Activated T-helper 1 cell treated with anti-CD3 and anti-CD28 coated beads, Interleukin-12 subunit alpha, Interleukin-12 subunit beta, Interleukin-2, Interleukin-4 antibody, amounts not matched to agents 30 ng/mL and 10 ng/mL and 1 ng/mL, durations not matched to agents 14 hours and 24 hours and 36 hours (primary cell): Measurements from ENCODE around the gene SYNJ2. TPM values are rescaled to one million over a fixed set of nuclear protein-coding genes. Genes with fewer than 3 reads are reported as not detected.
"Not testable (repeated sequence)": the region's sequence is repeated elsewhere in the genome, so short reads cannot be mapped to it uniquely, and the experiment has no call there.

Experiments used
- DNase-seq: peaks from one replicate; pipeline ENCODE4 v3.0.0; 2021; ENCODE audit warnings: low spot score
- H3K27ac Mint-ChIP-seq: one replicate; pipeline ENCODE4 v1.8.0; 2021; ENCODE audit warnings: mild to moderate bottlenecking, mixed read lengths
- H3K27me3 Mint-ChIP-seq: one replicate; pipeline ENCODE4 v1.8.0; 2022; ENCODE audit warnings: mild to moderate bottlenecking, moderate library complexity, mixed read lengths; ENCODE audit not compliant: insufficient read depth
- H3K36me3 Mint-ChIP-seq: one replicate; pipeline ENCODE4 v1.8.0; 2021; ENCODE audit warnings: low read depth, mixed read lengths
- H3K4me1 Mint-ChIP-seq: one replicate; pipeline ENCODE4 v1.8.0; 2021; ENCODE audit warnings: low read depth, mixed read lengths
- H3K4me3 Mint-ChIP-seq: one replicate; pipeline ENCODE4 v1.8.0; 2021; ENCODE audit warnings: mild to moderate bottlenecking, moderate library complexity, mixed read lengths
- H3K9me3 Mint-ChIP-seq: one replicate; pipeline ENCODE4 v1.8.0; 2021; ENCODE audit warnings: mixed read lengths
- intact Hi-C: fragments of 100-400 bp; cut with micrococcal nuclease; formaldehyde crosslinking; loops from one replicate; pipeline ENCODE4 v1.15.1; 2024
- total RNA-seq: library from RNA; stranded (reverse); gene quantifications from 2 replicates; pipeline ENCODE4 v1.2.3, GENCODE V29; 2022

SYNJ2 gene, protein sequence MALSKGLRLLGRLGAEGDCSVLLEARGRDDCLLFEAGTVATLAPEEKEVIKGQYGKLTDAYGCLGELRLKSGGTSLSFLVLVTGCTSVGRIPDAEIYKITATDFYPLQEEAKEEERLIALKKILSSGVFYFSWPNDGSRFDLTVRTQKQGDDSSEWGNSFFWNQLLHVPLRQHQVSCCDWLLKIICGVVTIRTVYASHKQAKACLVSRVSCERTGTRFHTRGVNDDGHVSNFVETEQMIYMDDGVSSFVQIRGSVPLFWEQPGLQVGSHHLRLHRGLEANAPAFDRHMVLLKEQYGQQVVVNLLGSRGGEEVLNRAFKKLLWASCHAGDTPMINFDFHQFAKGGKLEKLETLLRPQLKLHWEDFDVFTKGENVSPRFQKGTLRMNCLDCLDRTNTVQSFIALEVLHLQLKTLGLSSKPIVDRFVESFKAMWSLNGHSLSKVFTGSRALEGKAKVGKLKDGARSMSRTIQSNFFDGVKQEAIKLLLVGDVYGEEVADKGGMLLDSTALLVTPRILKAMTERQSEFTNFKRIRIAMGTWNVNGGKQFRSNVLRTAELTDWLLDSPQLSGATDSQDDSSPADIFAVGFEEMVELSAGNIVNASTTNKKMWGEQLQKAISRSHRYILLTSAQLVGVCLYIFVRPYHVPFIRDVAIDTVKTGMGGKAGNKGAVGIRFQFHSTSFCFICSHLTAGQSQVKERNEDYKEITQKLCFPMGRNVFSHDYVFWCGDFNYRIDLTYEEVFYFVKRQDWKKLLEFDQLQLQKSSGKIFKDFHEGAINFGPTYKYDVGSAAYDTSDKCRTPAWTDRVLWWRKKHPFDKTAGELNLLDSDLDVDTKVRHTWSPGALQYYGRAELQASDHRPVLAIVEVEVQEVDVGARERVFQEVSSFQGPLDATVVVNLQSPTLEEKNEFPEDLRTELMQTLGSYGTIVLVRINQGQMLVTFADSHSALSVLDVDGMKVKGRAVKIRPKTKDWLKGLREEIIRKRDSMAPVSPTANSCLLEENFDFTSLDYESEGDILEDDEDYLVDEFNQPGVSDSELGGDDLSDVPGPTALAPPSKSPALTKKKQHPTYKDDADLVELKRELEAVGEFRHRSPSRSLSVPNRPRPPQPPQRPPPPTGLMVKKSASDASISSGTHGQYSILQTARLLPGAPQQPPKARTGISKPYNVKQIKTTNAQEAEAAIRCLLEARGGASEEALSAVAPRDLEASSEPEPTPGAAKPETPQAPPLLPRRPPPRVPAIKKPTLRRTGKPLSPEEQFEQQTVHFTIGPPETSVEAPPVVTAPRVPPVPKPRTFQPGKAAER (N-terminal part only)
- 29.0 and 31.2 TPM in 2 replicates for total RNA-seq

DNA sequence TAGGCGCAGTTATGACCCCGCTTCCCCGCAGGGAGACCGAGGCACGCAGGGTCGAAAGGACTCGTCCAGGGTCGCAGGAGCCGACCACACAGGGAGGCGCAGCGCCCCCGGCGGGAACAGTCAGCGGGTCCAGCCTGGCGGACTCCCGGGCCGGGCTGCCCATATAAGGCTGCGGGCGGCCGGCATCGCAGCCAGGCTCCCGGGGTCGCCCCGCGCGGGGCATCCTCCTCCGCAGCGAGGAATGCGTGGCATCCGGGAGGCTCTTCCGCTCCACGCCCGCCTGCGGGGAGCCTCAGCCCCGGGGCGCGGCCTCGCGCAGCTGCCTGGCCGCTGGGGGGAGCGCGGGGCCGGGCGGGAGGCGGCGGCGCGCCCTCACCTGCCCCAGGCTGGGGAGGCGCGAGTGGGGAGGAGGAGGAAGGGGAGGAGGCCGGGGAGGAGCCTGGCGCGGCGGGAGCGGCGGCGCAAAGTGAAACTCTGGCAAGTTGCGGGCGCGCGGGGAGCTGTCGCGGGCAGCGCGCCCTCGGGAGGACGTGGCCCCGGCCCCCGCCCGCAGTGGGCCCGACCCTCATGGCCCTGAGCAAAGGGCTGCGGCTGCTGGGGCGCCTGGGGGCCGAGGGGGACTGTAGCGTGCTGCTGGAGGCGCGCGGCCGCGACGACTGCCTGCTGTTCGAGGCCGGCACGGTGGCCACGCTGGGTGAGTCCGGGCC is at the start of gene SYNJ2:
Gene SYNJ2, plus strand, starts transcription at position 469 of the 707 bp plus-strand sequence. Its CDS starts 99 bp downstream, at position 568.
- intact Hi-C loops, result loop anchor here (1.0 to 5.0 kb wide), 8 partner anchors 9 to 217 kb away; partner anchors contain the start of genes GTF2H5 and SERAC1
- Mint-ChIP-seq H3K9me3 (no peaks in the 10 kb centered on the region), H3K4me3 (peak within 1 kb of the TSS; percentile 95), H3K36me3 (peaks cover 8% of the 10 kb centered on the region), H3K27ac (peak within 1 kb of the TSS; percentile 84), H3K27me3 (peaks cover 10% of the 10 kb centered on the region), H3K4me1 (peaks cover 49% of the 10 kb centered on the region)
- peak; percentile 85 for DNase-seq

DNA sequence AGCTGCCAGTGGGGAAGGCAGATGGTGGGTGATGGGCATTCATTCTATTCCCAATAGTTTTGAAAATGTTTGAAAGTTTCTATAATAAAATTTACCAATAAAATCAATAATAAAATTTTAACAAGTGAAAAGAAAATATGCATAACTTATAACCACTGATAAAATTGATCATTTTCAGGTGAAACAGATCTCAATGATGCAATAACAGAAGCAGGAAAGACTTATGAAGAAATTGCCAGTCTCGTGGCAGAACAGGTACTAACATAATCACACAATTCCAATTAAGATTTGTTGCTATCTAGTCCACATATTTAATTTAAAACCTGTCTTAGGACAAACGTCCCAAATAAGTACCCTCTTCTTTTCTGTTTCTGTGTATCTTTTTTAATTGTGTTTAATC is 45.9 kb upstream of the SYNJ2 start:
- no peak overlapping the region for H3K4me3 Mint-ChIP-seq
- no peak for DNase-seq
- no peaks in the 10 kb centered on the region for H3K9me3 Mint-ChIP-seq
- intact Hi-C loops, result no loop called here
- no peak overlapping the region for H3K27ac Mint-ChIP-seq
- H3K36me3 Mint-ChIP-seq, result peaks cover 51% of the 10 kb centered on the region
- H3K27me3 Mint-ChIP-seq, result no peaks in the 10 kb centered on the region
- H3K4me1 Mint-ChIP-seq, result peaks cover 6% of the 10 kb centered on the region

DNA sequence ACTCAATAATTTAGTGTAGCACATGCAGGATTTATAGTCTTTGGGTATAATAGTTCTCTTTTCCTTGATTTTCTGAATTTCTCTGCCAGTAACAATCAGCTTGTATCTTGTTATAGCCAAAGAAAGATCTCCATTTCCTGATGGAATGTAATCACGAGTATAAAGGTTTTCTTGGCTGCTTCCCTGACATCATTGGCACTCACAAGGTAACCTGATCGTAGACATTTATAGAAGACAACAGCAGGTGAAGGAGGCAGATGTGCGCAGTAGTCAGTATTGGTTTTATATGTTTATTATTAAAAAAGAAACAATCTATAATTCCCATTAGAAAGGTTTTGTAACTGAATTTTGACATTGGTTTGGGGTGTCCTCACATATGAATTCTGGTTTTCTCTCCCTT is 44.3 kb upstream of the SYNJ2 start:
- intact Hi-C loops, result no loop called here
- peaks cover 63% of the 10 kb centered on the region for H3K36me3 Mint-ChIP-seq
- no peak overlapping the region for H3K27ac Mint-ChIP-seq
- no peak for DNase-seq
- H3K27me3 Mint-ChIP-seq, result no peaks in the 10 kb centered on the region
- no peaks in the 10 kb centered on the region for H3K9me3 Mint-ChIP-seq
- H3K4me3 Mint-ChIP-seq, result no peak overlapping the region
- peaks cover 6% of the 10 kb centered on the region for H3K4me1 Mint-ChIP-seq

DNA sequence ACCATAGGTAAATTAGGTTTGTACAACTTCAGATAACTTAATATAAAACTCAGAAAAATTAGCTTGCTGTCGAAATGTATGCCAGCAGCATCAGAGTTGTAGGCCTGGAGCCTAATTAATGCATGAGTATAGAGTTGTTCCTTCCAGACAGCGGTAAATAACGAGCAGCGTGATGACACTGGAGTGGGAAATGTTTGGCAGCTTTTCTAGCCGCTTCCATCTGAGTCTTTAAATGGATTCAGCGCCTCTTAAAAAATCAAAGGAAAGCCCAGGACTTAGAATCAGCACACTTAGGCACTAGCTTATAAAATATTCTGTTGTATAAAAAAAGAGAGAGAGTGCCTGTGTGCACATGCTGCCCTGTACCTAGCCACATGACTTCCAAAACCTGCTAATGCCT is 43.7 kb upstream of the SYNJ2 start:
- Mint-ChIP-seq H3K4me1 (peaks cover 6% of the 10 kb centered on the region), H3K4me3 (no peak overlapping the region), H3K36me3 (peaks cover 65% of the 10 kb centered on the region), H3K9me3 (no peaks in the 10 kb centered on the region), H3K27ac (no peak overlapping the region), H3K27me3 (no peaks in the 10 kb centered on the region)
- DNase-seq, result no peak
- intact Hi-C loops, result no loop called here

DNA sequence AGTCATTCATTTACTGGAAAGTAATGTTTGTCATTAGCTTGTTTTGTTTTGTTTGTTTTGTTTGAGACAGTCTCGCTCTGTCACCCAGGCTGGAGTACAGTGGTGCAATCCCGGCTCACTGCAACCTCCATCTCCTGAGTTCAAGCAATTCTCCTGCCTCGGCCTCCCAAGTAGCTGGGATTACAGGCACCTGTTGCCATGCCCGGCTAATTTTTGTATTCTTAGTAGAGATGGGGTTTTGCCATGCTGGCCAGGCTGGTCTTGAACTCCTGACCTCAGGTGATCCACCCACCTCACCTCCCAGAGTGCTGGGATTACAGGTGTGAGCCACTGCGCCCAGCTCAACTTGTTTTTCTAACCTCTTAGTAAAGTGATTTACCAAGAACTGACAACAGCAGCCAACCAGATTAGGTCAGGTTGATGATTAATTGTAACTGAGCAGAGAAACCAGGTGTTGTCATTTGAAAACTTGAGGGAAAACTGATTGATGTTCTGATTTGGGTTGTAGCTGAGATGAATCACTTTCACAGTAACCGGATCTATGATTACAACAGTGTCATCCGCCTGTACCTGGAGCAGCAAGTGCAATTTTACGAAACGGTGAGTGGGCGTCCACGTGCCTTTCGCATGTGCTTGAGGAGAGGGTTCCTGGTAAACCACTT is 41.2 kb upstream of the SYNJ2 start:
- Mint-ChIP-seq H3K4me1 (peaks cover 19% of the 10 kb centered on the region), H3K27ac (peak overlapping the region; percentile 34), H3K36me3 (peaks cover 61% of the 10 kb centered on the region)
- DNase-seq, H3K9me3 Mint-ChIP-seq, H3K27me3 Mint-ChIP-seq, H3K4me3 Mint-ChIP-seq: not testable (repeated sequence)
- intact Hi-C loops, result loop anchor here (1.0 to 10.0 kb wide), 4 partner anchors 40 to 556 kb away; partner anchors contain the start of genes SYNJ2 and ZDHHC14

DNA sequence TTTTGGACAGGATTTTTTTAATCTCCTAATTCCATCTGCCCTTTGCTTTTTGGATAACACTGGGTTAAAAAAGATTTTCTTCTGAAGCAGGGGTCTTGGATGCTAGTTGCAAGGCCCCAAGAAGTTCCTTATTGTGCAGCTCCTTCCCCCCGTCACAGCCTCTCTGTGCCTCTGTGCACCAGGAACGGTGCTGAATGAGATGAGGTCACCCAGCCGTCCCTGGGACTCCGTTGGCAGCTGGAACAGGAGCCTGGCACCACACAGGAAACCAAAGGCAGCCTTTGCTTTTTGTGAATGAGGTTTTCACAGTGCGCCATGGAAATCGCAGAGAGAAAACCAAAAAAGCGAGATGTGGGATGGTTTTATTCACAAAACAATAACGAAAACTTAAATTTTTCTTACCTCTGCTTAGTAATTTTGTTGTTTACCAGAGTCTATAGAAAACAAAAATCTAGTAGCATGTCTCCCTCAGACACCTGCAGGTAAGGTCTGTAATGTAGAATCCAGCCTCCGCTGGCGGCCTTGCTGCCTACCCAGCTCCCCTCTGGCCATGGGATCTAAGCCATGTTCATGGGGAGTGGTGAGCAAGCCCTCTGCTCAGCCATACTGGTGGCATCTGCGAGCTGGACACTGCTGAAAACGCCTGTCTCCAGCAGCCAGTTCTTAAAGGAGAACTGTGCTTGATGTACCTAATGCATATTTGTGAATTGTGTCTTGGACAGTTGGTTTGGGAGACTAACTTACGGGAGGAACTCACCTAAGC is 40.4 kb upstream of the SYNJ2 start:
- no peaks in the 10 kb centered on the region for H3K27me3 Mint-ChIP-seq
- no peaks in the 10 kb centered on the region for H3K9me3 Mint-ChIP-seq
- no peak overlapping the region for H3K4me3 Mint-ChIP-seq
- H3K4me1 Mint-ChIP-seq, result peaks cover 26% of the 10 kb centered on the region
- peaks cover 60% of the 10 kb centered on the region for H3K36me3 Mint-ChIP-seq
- no peak overlapping the region for H3K27ac Mint-ChIP-seq
- DNase-seq, result no peak
- intact Hi-C loops, result loop anchor here (2.0 to 10.0 kb wide), 3 partner anchors 40 to 556 kb away; partner anchors contain the start of genes SYNJ2 and ZDHHC14

DNA sequence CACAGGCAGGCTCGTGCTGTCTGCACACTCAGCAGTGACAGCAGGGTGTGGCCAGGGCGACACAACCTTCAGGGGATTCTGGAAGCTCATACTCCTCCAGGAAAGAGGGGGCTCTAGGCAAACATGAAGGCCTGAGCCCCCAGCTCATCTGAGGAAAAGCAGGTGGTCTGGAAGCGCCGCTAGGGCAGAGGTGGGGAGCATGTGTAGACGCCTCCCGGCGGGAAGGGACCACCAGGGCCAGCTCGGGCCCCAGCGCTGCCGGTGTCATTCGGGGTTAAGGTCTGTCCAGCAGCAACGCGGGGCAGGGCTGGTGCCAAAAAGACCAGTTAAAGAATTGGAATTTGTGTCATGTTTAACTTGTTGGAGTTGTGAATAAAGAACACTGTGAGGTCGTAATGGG is 39.3 kb upstream of the SYNJ2 start:
- intact Hi-C loops, result loop anchor here (10.0 kb wide), 1 partner anchor 558 kb away; the partner anchor contains the start of gene ZDHHC14
- H3K9me3 Mint-ChIP-seq, result no peaks in the 10 kb centered on the region
- no peak overlapping the region for H3K4me3 Mint-ChIP-seq
- H3K4me1 Mint-ChIP-seq, result peaks cover 37% of the 10 kb centered on the region
- peaks cover 60% of the 10 kb centered on the region for H3K36me3 Mint-ChIP-seq
- H3K27me3 Mint-ChIP-seq, result peaks cover 2% of the 10 kb centered on the region
- no peak for DNase-seq
- H3K27ac Mint-ChIP-seq, result peak overlapping the region; percentile 58

DNA sequence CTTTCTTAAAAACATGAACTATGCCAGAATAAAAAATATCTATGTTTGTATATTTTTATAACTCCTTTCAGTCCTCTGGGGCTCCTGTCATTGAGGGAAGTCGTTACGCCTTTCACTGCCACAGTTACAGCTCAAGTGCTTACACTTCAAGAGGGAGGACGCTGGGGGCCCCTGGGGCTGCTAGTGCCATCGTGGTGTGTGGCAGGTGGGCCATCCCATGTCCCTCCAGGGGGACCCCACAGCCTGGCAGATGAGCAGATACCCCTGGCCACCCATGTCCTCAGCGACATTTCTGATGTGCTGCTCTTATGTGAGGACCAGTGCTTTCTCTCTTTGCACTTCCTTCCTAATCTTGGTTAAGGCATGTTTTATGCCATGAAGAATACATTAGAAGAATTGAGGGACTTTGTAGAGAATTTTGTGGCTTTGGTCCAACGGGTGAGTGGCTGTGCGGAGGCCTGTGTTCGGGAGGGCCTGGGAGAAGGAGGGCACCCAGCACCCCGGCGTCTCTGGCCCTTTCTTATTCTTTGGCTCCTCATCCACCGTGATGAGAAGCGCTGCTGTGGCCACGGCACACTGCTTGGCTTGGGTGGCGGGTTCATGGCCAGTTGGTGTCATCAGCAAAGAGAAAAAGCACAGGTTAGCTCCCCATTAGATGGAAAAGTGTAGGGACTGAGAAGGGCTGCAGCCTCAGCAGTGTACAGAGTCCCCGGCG is 38.3 kb upstream of the SYNJ2 start:
- Mint-ChIP-seq H3K4me3 (no peak overlapping the region), H3K27me3 (peaks cover 2% of the 10 kb centered on the region), H3K9me3 (no peaks in the 10 kb centered on the region), H3K27ac (no peak overlapping the region), H3K4me1 (peaks cover 39% of the 10 kb centered on the region), H3K36me3 (peaks cover 56% of the 10 kb centered on the region)
- intact Hi-C loops, result loop anchor here (10.0 kb wide), 1 partner anchor 559 kb away; the partner anchor contains the start of gene ZDHHC14
- no peak for DNase-seq

DNA sequence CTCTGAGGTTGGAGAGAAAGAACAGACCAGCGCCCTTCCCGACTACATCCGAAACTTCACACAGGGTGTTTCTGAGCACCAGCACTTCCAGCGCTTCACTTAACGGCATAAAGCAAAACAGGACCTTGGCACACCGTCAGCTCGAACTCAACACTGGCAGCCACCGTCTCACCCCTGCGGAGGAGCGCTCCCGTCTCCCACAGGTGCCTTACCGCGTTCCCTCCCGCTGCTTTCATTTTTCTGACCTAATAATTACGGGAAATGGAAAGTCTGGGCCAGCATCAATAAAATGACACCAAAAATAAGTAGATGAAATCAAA is 37.7 kb upstream of the SYNJ2 start:
- Mint-ChIP-seq H3K4me3 (no peak overlapping the region), H3K4me1 (peaks cover 39% of the 10 kb centered on the region), H3K36me3 (peaks cover 55% of the 10 kb centered on the region), H3K27me3 (peaks cover 3% of the 10 kb centered on the region), H3K27ac (no peak overlapping the region), H3K9me3 (no peaks in the 10 kb centered on the region)
- no peak for DNase-seq
- intact Hi-C loops, result loop anchor here (2.0 to 10.0 kb wide), 4 partner anchors 19 to 559 kb away; partner anchors contain the start of gene ZDHHC14

DNA sequence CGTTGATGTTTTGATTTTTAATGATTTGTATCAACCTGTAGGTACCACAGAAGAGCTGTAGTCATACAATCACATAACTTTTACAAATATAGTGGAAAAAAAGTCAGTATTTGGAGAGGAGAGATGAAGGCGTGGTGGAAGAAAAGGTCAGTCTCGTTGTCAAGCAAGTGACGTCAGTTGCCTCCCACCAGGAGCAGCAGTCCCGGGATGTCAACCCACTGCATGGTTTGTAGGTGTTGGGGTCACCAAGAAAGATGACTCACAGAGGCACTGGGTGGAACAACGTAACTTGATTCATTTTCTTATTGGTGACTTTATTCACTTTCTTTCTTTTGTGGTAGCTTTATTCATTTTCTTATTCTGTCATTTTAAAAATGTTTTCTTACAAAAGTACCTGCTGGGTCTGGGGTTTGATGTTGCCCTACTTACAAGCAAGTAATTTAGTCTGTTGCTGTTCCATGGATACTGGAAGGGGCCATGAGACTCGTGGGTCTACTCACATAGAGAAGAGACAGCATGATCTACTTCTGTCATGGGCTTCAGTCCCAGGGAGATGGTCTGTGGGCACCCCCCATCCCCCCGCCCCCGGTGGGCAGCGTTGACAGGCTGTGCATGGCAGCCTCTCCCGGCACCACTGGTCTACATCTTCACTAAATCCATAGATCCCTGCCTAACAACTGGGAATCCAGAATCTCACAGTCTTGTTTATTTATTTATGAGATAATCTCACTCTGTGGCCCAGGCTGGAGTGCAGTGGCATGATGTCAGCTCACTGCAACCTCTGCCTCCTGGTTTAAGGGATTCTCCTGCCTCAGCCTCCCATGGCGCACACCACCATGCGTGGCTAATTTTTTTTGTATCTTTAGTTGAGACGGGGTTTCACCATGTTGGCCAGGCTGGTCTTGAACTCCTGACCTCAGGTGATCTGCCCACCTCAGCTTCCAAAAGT is 36.4 kb upstream of the SYNJ2 start:
- peaks cover 32% of the 10 kb centered on the region for H3K4me1 Mint-ChIP-seq
- intact Hi-C loops, result loop anchor here (2.0 to 10.0 kb wide), 4 partner anchors 18 to 560 kb away; partner anchors contain the start of gene ZDHHC14
- peak overlapping the region; percentile 63 for H3K27ac Mint-ChIP-seq
- DNase-seq, result no peak
- peaks cover 9% of the 10 kb centered on the region for H3K27me3 Mint-ChIP-seq
- H3K9me3 Mint-ChIP-seq, result peaks cover 9% of the 10 kb centered on the region
- peak overlapping the region; percentile 34 for H3K4me3 Mint-ChIP-seq
- peaks cover 47% of the 10 kb centered on the region for H3K36me3 Mint-ChIP-seq
